ENCODE data around the gene MORC4.

The MORC4 gene

GRCh38 chrX:106952089-106952488, 47.9 kb downstream of the MORC4 start:
- DNase-seq: no peak

DNA sequence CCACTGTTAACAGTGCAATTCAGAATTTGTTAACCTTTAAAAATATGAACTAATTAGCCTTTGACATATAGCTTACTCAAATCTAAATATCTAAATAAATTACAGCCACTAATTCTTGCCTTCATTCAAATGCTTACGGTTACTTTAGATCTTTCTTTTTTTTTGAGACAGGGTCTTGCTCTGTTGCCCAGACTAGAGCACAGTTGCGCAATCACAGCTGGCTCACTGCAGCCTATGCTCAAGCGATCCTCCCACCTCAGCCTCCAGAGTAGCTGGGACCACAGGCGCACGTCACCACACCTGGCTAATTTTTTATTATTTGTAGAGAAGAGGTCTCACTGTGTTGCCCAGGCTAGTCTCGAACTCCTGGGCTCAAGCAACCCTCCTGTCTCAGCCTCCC, 48.8 kb downstream of the MORC4 start:
- no peak for DNase-seq

GRCh38 chrX:106950381-106950780, 49.6 kb downstream of the MORC4 start:
- DNase-seq: no peak

DNA sequence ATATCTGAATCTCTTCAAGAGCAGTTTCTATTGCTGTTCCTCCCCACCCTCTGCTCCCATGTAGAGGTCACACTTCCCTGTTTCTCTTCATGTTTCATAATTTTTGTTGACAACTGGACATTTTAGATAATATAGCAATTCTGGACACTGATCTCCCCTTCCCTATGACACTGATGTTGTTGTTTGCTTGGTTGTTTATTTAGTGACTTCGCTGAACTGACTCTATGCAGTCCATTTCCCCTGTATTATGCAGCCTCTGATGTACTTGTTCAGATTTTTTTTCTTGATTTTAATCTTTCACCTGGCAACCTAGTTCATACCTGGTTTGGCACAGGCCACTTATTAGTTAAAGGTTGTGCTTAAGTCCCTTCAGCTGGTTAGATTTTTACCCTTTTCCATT, 50.6 kb downstream of the MORC4 start:
- no peak for DNase-seq

DNA sequence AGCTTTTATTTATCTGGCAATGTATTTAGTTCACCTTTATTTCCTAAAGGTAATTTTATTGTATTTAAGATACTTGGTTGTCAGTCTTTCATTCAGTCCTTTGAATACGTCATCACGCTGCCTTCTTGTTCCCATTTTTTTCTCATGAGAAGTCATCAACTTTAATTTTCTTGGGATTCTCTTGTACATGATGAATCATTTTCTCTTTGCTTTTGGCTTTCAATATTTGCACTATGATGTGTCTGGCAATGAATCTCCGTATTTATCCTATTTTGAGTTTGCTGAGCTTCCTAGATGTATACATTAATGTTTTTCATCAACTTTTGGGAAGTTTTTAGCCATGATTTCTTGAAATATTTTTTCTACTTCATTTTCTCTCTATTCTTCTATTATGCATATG, 51.4 kb downstream of the MORC4 start:
- no peak for DNase-seq

DNA sequence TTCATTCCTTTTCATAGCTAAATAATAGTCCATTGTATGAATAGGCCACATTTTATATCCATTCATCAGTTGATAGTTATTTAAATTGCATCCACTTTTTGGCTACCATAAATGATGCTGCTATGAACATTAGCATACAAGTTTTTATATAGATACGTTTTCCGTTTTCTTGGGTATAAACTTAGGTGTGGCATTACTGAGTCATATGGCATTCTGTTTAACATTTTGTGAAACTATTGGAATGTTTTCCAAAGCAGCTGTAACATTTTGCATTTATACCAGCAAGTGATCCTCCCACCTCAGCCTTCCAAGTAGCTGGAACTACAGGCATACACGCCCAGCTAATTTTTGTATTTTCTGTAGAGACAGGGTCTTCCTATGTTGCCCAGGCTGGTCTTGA, 53.5 kb downstream of the MORC4 start:
- DNase-seq: no peak

GRCh38 chrX:106940068-106940467, 59.9 kb downstream of the MORC4 start:
- no peak for DNase-seq

DNA sequence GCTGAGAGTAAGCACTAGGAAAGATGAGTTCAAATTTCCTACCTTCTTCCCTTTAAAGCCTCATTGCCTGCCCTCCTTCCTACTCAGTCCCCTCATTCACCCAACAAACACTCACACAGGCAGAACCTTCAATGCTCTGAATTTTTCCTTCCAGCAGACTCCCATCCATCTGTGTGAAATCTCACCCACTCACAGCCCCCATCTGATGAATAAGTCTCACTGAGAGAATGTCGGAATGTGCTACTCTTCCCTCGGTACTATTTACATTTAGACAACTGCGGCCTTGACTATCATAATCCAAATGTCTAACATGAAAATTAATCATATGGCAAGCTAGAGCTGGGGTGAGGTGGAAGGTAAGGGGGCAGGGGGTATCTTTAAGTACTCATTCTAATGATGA, 60.4 kb downstream of the MORC4 start:
- DNase-seq: no peak

GRCh38 chrX:106936246-106936645, 63.8 kb downstream of the MORC4 start:
- DNase-seq: no peak

- DNase-seq: no peak
Observed at GRCh38 chrX:106935175-106935574, 64.8 kb downstream of the MORC4 start.

DNA sequence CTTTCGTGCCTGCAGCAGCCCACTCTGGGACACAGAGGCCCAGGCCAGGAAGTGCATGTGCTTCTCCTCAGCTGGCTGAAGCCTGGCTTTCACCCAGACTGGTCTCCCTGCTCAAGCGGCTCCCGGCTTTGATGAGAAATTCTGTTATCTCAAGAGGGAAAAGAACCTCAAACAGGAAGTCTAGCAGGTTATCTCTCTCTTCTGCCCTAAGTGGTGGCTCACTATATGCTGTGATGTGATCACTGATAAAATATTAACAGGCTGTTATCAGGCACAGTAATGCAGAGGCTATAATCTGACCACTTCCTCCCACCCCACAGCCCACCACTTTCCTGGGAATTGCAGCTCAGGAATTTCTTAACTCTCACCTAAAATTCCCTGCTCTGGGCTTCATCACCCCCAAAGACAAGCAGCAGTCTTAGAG, 66.5 kb downstream of the MORC4 start:
- no peak for DNase-seq

DNA sequence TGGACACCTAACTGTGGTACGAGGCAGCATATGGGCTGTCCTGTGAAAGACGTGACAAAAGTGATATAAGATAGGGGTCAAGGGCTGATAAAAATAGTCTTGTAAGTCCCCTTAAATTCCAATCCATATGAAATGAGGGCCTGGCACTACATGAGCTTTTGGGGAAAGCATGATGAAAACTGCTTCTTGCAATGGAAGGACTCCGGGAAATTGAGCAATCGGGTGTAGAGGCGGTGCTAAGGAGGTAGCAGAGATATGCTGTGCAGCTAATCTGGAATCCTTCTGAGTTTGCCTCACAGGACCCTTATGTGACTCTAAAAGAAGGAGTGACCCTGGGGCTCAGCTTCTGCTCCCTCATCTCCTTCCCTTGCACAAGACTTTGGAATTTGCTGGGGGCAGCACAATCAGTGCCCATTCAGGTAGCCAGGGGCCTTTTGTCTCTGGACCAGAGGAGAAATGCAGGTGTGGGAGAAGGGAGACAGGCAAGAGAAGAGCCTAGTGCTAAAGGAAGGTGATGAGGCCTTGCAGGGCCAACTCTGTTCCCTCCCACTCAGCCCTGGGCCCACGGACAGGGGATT, 67.0 kb downstream of the MORC4 start:
- DNase-seq: no peak

DNA sequence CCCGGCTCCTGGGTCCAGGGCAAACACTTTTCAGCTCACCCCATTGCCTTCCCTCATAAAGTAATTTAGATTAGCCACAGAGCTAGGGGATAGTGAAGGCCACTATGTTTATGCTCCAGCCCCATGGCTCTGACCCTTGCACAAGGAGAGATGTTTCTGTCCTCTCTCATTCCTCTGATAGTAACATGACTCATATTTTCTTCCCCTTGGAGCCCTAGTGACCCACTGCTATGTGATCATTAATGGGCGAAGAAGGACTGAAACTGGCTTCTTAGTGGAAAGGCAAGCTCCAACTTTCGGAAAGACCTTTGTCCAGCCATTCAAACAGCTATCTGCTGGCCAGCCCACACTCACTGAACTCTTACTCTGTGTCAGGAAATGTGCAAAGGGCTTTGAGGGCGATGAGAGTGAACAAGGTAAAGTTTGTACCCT, 67.5 kb downstream of the MORC4 start:
- DNase-seq: no peak

- no peak for DNase-seq
Observed at GRCh38 chrX:106931831-106932491, 68.1 kb downstream of the MORC4 start.

GRCh38 chrX:106928227-106928626, 71.8 kb downstream of the MORC4 start:
- DNase-seq: no peak

- no peak for DNase-seq
Observed at GRCh38 chrX:106927700-106928099, 72.3 kb downstream of the MORC4 start.

DNA sequence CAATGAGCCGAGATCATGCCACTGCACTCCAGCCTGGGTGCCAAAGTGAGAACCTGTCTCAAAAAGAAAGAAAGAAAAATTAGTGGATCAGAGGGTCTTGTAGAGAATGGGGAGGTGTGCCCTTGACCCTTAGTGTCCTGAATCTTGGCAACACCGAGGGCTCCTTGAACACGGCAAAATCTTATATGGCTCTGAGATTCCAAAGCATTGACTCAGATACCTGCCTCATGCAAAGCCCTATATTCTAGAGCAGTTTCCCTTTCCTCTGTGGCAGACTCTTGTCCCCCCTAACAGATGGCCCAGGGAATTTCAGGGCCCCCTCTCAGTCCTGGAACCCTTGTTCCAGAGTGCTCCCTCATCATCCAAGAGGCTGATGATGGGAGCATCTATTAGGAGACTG, 73.0 kb downstream of the MORC4 start:
- DNase-seq: no peak

GRCh38 chrX:106921637-106922036, 78.4 kb downstream of the MORC4 start:
- DNase-seq: no peak

DNA sequence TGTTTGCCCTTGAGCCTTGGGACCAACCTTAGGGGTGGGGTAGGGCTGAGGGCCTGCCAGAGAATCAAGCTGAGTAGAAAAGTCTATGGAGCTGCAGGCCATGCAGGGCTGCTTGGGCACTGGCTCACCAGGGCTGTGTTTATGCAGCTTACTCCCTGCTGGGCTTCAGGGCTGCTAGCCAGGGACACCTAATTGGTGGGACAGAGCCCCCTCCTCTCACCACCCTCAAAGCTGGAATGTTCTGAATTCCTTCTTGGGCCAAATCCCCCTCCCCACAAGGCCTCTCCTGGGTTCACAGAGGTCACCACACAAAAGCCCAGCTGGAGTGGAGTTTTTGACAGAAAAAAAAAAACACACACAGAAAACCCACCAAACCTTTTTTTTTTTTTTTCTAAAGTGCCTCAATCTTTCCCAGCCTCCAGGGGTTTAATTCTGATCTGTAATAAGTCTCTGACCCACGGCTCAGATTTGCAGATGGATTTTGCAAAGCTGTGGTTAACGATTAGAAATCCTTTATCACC, 80.0 kb downstream of the MORC4 start, which contains the start of gene CLDN2:
Gene CLDN2 (plus strand): TSS at position 471 of the 521 bp plus-strand sequence. CDS start 7,827 bp downstream, outside the sequence.
- DNase-seq: no peak

GRCh38 chrX:106917830-106918500, 82.0 kb downstream of the MORC4 start:
- peak; percentile 2 for DNase-seq

DNA sequence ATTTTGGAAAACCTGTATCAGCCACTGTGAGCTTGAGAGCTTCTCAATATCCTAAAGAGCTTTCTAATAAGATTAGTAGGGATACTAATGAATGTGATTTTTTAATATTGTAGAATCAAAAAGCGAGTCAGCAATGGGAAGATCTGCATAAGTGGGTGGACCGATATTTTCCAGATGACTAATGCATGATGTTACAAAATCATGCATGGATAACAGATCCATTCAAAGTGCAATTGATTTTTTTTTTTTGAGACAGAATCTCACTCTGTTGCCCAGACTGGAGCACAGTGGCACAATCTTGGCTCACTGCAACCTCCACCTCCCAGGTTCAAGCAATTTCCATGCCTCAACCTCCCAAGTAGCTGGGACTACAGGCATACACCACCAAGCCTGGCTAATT, 87.1 kb downstream of the MORC4 start:
- DNase-seq: no peak

DNA sequence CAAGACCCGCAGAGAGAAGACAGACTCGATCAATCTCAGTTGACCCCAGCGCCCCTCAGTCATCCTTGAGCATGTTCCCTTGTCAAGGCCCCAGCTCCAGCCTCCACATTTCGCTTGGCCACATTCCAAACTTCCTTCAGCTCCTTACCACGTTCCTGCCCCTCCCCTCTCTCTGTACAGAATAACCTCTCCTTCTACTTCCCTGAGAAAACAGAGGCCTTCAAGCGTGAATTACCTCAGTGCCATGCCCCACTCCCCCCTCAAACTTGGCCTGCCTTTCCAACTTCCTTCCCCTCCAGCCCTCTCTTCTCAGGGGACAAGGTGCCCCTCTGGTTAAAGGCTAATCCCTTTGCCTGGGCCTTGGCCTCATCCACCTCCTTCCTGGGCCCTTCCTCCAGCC, 93.7 kb downstream of the MORC4 start:
- no peak for DNase-seq

DNA sequence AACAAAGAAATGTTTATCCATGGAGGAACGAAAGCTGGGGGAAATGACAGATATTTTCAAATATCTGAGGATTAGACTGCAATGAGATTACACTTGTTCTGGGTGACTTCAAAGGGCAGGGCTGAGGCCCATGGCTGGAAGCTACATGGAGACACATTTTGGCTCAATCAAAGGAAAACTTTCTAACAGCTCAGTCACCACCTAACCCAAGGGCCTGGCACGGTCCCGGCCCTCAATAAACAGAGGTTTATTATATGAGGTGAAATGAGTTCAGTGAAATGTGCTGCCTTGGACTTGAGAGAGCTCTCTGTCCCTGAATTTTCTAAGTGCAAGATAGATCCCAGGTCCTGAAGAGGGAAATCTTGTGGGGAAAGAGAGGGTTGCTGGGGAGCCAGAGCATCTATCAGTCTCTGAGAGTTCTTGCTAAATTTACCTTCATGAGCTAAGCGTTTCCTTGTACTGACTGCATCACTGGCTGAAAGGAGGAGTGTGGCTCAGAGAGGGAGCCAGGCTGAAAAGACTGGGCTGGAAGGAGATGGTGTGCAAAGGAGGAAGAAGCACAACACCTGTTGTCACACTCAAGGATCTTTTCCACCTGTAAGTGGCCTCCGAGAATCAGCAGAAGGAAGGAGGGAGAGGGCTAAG, 94.8 kb downstream of the MORC4 start:
- DNase-seq: no peak
